Measurements from ENCODE around the gene GGTLC2.
"Not testable (repeated sequence)": the region's sequence is repeated elsewhere in the genome, so short reads cannot be mapped to it uniquely, and the experiment has no call there.

The GGTLC2 gene

GRCh38 chr22:22638313-22638712 lies 6.1 kb upstream of the GGTLC2 start:
- not testable (repeated sequence) for DNase-seq

GRCh38 chr22:22642255-22642654 lies 2.2 kb upstream of the GGTLC2 start:
- DNase-seq = not testable (repeated sequence)

GRCh38 chr22:22645969-22646368 lies 1.6 kb downstream of the GGTLC2 start:
- not testable (repeated sequence) for DNase-seq

DNA sequence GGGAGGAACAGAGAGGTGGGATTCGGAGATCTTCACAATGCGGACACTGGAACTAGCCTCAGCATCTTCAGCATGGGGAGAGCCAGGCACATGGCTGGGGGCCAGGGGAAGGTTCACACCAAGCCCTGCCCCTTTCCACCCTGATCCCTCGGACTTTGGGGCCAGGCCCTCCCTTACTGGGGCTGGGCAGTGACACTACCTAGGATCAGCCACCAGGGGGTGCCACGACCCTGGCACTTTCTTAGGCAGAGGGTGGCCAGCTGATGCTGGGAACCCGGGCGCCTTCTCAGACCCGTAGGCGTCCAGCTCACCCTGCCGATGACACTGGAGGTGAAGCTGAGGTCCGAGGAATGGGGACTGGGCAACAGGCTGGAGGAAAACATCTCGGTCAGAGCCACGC lies 3.5 kb downstream of the GGTLC2 start:
- not testable (repeated sequence) for DNase-seq

DNA sequence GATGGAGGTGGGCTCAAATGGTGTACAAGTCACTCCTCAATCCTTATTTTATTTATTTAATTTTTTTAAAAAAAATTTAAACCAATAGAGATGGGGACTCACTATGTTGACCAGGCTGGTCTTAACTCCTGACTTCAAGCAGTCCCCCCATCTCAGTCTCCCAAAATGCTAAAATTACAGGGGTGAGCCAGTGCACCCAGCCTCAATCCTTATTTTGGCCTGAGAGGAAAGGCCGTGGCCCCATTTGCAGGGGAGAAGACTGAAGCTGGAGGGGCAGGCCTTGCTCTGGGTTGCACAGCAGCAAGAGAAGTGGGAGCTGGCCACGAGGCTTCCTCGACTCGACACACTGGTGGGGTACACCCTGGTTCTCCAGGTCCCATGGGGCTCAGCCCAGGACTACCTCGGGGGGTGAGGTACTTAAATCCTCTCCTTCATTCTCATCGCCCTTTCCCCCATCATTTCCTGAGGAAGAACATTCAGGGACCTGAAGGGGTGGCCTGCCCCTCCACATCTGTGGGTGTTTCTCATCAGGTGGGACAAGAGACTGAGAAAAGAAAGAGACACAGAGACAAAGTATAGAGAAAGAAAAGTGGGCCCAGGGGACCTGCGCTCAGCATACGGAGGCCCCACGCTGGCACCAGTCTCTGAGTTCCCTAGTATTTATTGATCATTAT lies 4.6 kb downstream of the GGTLC2 start:
- DNase-seq = not testable (repeated sequence)

DNA sequence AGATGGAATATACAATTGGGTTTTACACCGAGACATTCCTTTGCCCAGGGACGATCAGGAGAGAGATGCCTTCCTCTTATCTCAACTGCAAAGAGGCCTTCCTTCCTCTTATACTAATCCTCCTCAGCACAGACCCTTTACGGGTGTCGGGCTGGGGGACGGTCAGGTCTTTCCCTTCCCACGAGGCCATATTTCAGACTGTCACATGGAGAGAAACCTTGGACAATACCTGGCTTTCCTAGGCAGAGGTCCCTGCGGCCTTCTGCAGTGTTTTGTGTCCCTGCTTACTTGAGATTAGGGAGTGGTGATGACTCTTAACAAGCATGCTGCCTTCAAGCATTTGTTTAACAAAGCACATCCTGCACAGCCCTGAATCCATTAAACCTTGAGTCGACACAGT lies 5.3 kb downstream of the GGTLC2 start:
- DNase-seq = not testable (repeated sequence)

- not testable (repeated sequence) for DNase-seq
Observed at GRCh38 chr22:22650398-22650797, 6.0 kb downstream of the GGTLC2 start.

DNA sequence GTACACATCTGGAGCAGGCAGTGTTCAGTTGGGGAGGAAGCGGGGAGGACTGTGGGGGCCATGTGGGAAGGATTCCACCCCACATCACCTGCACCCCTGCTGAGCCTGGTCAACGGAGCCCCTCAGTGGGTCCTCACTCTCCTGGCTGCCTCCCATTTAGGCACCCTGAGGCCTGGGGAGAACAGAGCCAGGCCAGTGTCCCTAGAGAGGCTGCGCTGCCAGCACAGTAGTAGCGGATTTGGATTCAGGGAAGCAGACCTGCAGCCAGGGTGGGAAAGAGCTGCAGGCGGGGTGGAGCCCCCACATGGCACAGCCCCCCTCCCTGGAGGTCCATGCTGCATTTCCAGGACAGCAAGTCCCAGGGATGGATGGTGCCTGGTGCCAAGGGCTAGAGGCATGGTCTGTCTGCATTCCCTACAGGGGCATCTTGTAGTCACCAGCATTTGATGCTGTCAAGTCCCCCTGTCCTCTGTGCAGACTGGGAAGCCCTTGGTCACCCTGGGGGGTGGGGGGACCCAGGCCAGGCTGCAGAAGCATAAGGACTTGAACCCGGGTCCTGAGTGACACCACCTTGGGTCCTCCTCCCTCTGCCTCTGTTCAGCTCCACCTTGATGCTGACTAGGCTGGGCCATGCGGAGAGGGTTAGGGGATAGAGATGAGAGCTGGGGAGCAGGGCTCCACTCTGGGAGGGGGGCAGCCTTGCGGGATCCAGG lies 6.5 kb downstream of the GGTLC2 start:
- not testable (repeated sequence) for DNase-seq

- not testable (repeated sequence) for DNase-seq
Observed at GRCh38 chr22:22651593-22651992, 7.2 kb downstream of the GGTLC2 start.

- DNase-seq = not testable (repeated sequence)
Observed at GRCh38 chr22:22652102-22652501, 7.7 kb downstream of the GGTLC2 start.

DNA sequence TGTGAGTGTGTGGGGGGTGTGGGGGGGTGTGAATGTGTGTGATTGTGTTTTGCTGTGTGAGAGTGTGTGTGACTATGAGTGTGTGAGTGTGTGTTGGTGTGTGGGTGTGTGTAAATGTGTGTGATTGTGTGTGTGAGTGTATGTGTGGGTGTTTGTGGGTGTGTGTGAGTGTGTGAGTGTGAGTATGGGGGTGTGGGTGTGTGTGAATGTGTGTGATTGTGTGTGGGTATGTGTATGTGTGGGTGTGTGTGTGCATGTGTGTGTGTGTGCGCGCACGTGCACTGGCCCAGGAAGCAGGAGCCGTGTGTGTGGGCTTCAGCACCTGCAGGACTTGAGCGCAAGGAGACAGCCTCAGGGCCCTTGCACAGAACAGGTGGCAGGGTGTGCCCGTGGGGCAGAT lies 8.2 kb downstream of the GGTLC2 start:
- not testable (repeated sequence) for DNase-seq

DNA sequence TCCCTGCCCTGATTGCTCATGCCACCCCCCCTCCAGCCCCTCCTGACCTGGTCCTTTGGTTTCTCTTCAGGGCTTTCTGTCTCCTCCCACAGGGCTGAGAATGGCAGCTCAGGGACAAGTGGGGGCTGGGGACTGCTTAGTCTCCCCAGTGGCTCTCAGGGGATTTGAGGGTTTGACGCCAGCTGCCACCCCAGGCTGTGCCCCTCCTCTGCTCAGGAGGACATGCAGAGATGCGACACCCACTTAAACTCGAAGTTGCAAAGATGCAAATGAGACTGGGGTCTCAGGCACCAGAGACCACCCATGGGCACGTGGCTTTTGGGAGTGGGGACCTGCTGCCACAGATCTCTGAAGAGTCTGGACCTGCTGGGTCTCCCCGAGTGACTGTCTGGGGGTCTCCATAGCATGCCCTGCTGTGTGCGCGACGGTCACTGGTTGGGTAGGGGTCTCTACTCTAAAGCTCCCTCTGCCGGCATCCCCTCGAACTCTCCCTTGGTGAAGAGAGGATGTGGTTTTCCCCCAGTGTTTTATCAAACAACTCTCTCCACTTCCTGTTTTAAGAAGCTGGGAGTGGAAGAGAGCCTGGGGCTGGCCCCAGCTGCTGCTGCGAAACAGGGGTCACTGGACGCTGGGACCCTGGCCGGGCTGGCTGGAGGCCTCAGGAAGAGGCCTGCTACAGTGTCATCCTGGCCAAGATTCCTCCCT lies 9.4 kb downstream of the GGTLC2 start:
- not testable (repeated sequence) for DNase-seq

DNA sequence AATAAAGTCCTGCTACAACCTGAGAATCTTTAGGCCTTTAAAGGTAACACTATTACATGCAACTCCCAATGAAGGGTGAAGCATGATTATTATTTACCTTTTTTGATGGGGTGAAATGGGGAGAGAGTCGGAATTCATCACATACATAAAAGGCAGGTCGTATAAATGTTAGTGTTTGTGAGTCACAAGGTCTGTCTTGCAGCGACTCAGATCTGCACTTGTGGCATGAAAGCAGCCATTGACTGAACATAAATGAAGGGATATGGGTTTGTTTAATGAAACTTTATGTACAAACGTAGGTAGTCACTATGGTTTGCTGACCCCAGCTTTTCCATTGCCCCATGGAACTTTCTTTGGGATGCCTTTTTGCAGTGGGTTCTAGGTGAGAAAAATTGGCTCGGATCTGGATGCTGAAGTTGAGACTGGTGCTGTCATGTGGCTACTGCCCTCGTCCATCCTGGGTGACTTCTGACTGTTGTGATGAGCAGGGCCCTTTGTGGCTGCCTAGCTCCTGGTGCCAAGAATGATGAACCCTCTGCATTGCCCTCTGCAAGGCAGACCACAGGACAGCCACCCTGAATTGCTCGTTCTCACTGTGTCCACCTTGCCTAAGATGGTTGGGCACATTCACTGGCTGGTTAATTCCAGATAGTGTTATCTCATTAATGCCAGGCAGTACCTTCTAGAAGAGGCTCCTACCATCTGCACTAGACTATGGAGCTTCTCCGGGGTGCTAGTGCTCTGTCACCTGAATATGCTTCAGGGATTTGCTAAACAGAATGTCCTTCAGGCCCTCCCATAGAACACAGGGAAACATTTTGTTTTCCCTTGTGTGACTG lies 11.3 kb downstream of the GGTLC2 start:
- no peak for DNase-seq

DNA sequence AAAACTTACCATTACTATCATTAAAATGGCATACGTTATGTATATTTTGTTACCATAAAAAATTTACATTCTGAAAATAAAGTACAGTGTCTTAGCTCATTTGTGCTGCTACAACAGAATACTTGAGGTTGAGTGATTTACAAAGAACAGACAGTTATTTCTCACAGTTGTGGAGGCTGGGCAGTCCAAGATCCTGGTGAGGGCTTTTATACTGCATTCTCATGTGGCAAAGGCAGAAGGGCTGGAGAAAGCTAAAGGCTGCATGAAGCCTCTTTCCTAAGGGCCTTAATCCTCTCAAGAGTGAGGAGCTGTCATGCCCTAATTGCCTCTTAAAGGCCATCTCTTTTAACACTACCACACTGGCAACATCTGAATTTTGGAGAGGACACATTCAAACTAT lies 13.3 kb downstream of the GGTLC2 start:
- no peak for DNase-seq

DNA sequence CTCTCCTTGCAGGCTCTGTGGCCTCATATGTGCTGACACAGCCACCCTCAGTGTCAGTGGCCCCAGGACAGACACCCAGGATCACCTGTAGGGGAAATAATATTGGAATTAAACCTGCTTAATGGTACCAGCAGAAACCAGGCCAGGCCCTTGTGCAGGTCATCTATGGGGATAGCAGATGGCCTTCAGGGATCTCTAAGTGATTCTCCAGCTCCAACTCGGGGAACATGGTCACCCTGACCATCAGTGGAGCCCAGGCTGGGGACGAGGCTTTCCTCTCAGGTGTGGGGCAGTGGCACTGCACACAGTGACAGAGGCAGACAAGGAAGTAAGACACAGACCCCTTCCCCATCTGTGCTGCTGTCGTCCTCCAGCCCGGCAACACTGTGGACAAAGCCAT lies 16.9 kb downstream of the GGTLC2 start:
- DNase-seq = no peak

DNA sequence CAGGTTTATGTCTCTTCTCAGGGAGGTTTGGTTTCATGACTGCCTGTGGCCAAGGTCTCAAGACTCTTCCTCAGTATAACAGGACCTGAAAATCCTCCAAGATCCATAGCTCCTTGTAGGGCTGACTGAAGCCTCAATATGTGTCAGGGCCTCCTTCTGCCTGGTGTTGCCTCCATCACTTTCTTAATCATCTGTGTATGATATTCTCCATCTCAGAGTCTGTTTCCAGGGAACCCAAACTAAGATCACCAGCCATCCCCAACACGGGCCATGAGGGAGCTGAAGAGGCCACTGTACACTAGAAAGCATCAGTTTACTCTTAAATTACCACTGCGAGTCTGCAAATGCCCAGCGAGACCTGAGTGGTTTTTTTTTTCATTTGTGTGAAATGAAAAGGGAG lies 17.7 kb downstream of the GGTLC2 start:
- DNase-seq = no peak

- no peak for DNase-seq
Observed at GRCh38 chr22:22663861-22664800, 19.7 kb downstream of the GGTLC2 start.

GRCh38 chr22:22666307-22667091 lies 22.1 kb downstream of the GGTLC2 start:
- DNase-seq = no peak

DNA sequence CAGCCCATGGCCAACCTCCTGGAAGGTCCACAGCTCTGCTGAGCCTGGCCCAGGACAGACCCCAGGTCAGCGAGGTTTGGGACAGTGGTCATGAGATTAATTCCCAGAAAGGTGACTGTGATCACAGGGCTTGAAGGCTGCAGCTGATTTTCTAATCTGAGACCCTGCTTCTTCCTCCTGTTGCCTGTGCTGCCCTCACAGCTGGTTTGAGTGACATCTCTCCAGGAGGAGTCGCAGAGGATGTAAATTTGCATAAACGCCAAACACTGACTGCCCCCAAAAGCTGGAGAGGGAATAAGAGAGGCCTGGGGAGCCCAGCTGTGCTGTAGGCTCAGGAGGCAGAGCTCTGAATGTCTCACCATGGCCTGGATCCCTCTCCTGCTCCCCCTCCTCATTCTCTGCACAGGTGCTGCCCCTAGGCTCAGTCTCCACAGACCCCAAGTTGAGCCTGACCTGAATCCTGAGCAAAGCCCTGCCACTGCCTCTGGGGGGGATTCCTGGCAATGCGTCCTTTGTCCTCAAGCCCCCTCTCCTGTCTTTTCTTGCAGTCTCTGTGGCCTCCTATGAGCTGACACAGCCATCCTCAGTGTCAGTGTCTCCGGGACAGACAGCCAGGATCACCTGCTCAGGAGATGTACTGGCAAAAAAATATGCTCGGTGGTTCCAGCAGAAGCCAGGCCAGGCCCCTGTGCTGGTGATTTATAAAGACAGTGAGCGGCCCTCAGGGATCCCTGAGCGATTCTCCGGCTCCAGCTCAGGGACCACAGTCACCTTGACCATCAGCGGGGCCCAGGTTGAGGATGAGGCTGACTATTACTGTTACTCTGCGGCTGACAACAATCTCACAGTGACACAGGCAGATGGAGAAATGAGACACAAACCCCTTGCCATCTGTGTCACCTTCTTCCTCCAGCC lies 23.8 kb downstream of the GGTLC2 start:
- DNase-seq = no peak

- DNase-seq = no peak
Observed at GRCh38 chr22:22669093-22669492, 24.7 kb downstream of the GGTLC2 start.
